ENCODE data around the gene S100A3. TPM values are rescaled to one million over a fixed set of nuclear protein-coding genes. Genes with fewer than 3 reads are reported as not detected.
"Not testable (repeated sequence)": the region's sequence is repeated elsewhere in the genome, so short reads cannot be mapped to it uniquely, and the experiment has no call there.

Gene S100A3, protein sequence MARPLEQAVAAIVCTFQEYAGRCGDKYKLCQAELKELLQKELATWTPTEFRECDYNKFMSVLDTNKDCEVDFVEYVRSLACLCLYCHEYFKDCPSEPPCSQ
- 90.9 and 103 TPM in 2 replicates for total RNA-seq (2014; rRNA removed; shearing (Covaris generic))

DNA sequence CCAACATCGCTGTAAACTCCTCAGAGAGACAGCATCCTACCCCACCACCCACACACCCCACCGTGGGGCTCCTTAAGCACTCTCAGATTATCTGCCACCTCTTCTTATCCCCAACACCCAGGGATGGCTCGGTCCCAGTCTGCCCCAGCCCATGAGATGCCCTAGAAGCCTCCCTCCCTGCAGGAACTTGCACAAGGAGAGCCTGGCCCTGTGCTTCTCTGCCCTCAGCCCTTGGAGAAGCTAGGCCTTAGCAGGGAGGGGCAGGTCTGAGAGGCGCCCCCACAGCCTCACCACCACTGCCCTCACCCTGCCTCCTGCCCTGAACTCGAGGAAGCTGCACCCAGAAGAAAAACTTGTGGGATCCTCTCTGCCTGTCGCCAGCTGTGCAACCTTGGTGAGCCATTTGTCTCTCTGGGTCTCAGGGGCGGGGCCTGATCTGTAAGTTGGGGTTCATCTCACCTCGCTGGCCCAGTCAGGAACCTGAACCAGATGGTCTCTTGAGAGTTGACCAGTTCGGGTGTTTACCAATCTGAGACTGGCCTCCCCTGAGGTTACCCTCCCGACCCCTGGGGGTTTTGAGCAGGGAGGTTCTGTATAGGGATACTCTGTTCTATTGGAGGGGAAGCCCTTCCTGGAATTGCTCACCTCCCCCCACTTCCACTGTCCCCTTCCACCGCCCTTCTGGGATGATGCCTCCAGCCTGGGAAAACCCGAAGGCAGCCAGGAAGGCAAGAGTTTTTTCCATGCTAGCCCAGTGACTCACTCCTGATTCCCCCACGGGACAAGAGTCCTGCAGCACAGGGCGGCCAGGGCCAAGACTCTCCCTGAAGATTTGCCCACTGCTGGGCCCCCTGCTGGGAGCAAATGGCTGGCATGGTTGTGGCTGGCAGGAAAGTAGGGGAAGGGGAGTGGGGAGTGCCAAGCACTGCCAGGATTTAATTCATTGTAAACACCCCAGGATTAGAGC, at the start of gene S100A3:
TSS of gene S100A3 (minus strand) at position 537 of the 967 bp plus-strand sequence. CDS start 773 bp downstream, outside the sequence.
- peak; percentile 98 for DNase-seq (ENCODE audit: low spot score)

DNA sequence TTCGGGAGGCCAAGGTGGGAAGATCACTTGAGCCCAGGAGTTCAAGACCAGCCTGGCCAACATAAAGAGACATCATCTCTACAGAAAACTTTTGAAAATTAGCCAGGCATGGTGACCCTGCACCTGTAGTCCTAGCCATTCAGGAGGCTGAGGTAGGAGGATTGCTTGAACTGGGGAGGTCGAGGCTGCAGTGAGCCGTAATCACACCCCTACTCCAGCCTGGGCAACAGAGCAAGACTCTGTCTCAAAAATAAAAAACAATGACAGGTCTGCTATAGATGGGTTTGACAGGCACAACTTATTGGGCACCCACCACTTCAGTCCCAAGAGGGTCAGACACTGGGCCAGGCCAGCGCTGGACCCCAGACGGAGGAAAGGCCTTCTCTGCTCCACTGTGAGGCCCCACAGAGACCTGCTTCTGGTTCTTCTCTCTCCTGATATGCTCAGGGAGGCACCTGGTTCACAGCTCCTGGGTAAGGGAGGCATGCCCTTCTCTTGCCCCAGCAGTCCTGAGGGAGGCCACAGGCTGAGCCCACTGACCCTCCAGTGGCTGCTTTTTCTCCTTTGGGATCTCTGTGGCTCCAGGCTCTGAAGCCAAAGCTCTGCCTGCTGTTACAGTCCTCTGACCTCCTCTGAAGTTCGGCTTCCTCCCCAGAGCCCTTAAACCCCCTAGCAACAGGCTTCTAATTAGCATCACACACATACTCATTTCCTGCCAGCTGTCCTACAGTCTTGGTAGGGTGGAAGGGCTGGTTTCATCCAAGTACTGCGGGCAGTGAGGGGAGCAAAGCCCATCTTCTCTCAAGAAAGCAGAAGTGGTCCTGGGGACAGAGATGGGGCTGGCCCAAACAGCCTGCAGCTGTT, 49.5 kb upstream of the S100A3 start:
- peak; percentile 71 for DNase-seq (ENCODE audit: low spot score)

DNA sequence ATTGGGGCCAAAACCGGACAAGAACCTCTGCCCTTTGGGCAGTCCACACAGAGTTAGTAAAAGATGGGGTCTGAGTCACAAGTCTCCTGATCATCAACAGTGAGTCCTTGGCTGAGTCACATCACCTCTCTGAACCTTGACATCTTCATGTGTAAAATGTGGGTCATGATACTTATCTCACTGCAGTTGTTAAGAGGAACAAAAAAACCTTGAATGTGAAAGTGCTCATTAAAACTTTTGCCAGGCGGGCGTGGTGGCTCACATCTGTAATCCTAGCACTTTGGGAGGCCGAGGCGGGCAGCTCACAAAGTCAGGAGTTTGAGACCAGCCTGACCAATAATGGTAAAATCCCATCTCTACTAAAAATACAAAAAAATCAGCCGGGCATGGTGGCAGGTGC, 48.1 kb upstream of the S100A3 start:
- peak; percentile 91 for DNase-seq (ENCODE audit: low spot score)

DNA sequence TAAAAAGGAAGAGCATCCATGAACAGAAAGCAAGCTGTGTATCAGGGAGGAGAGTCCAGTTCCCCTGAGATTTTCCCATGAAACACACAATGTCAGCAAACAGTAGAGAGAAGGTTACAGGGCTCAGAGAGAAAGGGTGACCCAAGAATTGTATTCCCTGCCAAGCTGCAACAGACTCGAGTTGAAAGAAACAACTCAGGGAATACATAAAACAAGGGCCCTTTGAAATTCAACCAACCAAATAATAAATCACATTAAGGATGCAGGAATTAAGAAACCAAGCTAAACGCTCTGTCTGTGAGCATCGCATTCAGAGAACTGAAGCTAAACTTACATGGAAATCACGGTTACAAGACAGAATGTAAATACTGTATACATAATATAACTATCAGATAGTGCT, 43.7 kb upstream of the S100A3 start:
- no peak for DNase-seq (ENCODE audit: low spot score)

DNA sequence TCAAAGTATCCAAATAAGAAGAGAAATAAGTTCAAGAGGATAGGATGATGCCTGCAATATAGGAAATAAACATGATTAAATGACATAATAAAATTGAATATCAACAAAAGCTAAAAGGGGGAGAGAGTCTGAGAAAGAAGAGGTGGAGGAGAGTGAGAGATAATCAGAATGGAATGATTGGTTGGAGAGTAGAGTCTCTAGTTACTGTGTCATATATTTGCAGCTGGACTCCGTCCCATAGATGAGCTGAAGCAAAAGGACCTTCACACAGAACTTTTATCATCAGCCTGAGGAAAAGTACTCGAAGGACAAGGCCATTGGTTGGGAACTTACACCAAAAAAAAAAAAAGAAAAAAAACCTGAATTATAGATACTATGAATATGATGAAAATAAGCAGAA, 39.4 kb upstream of the S100A3 start:
- DNase-seq (ENCODE audit: low spot score) = no peak

DNA sequence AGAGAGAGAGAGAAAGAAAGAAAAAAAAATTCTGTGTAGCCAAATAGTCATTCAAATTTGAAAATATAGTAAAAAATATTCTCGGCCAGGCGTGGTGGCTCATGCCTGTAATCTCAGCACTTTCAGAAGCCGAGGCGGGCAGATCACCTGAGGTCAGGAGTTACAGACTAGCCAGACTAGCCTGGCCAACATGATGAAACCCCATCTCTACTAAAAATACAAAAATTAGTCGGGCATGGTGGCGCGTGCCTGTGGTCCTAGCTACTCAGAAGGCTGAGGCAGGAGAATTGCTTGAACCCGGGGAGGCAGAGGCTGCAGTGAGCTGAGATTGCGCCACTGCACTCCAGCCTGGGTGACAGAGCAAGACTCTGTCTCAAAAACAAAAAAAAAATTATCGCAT, 39.0 kb upstream of the S100A3 start:
- DNase-seq (ENCODE audit: low spot score) = not testable (repeated sequence)

DNA sequence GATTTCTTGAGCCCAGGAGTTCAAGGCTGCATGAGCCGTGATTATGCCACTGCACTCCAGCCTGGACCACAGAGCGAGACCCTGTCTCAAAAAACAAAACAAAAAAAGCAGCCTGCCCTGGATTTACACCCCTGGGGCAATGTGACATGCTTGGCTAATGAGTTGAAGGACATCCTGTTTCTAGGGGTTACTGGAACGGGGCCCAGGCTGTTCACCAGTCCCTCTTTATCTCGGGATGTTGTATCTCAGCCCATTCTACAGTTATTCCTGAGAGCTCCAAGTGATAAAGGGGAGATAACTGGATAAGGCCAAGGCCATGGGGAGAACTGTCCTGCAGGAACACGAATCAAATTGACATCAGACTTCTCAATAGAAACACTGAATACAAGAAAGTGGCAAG, 38.3 kb upstream of the S100A3 start:
- DNase-seq (ENCODE audit: low spot score) = peak; percentile 44

DNA sequence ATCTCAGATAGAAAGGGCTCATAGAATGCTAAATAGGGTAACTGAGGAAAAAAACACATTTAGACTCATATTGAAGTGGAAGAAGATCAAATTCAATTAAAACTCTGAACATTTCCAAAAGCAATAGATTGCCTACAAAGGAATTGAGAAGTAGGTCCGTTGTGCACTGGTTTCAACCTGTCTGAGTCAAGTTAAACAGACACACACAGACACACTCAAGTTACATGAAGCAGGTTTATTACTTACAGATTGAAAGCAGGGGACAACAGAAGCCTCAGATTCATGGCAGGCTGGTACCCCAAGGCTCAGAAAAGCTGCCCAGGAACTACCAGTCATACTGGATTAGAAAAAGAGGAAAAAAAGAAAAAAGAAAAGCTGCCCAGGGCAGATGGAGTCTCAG, 37.3 kb upstream of the S100A3 start:
- no peak for DNase-seq (ENCODE audit: low spot score)

DNA sequence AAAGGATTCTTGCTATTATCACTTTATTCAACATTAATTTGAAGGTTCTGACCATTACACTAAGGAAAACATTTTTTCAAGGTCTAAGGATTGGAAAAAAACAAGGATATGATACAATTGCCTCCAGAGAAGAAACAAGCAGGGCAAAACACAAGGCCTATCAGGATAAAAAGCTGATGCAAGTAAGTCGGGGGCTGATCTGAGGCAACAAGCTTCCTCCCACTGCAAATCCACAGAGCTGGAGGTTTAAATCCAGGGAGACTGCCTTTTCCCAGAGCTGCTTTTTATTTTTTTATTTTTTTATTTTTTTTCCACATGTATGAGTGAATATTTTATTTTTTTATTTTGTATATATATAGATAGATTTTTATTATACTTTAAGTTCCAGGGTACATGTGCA, 35.9 kb upstream of the S100A3 start:
- DNase-seq (ENCODE audit: low spot score) = no peak

DNA sequence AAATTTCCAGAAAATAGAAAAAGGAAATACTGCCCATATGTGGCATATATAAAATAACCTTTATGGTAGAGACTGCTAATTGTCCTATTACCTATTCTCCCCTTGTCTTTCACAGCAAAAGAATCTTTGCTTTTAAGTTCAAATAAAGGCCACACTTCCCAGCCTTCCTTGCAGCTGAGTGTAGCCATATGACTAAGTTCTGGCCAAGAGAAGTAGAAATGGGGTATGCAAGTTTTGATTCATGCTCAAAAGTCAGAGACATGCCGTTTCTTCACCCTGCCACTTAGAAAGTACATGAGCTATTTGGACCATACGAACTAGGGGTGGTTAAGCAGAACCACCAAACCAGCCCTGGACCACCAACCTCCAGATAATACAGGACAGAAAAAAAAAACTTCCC, 34.9 kb upstream of the S100A3 start:
- DNase-seq (ENCODE audit: low spot score) = no peak

DNA sequence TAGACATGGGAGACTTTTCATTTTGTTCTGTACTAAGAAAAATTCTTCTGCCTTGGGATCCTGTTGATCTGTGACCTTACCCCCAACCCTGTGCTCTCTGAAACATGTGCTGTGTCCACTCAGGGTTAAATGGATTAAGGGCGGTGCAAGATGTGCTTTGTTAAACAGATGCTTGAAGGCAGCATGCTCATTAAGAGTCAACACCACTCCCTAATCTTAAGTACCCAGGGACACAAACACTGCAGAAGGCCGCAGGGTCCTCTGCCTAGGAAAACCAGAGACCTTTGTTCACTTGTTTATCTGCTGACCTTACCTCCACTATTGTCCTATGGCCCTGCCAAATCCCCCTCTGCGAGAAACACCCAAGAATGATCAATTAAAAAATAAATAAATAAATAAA, 34.5 kb upstream of the S100A3 start:
- not testable (repeated sequence) for DNase-seq (ENCODE audit: low spot score)

DNA sequence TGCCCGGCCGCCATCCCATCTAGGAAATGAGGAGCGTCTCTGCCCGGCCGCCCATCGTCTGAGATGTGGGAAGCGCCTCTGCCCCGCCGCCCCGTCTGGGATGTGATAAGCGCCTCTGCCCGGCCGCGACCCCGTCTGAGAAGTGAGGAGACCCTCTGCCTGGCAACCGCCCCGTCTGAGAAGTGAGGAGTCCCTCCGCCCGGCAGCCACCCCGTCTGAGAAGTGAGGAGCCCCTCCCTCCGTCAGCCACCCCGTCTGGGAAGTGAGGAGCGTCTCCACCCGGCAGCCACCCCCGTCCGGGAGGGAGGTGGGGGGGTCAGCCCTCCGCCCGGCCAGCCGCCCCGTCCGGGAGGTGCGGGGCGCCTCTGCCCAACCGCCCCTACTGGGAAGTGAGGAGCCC, 33.8 kb upstream of the S100A3 start:
- not testable (repeated sequence) for DNase-seq (ENCODE audit: low spot score)

DNA sequence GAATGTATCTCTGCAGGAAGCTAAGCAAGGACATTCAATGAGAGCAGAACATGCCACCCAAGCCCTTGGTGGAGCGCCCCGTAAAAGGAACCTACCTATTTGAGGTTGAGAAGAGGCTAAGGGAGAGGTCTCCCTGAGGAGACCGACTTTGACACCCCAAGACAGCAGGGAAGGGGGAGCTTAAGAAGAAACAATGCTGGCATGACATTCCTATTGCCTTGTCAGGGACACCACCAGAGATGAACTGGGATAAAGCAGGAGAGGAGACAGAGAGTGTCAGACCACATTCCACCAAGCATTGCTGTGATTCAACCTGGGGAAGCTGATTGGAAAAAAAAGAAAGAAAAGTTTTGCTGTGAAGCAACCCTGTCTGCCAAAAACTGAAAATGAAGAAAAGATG, 29.9 kb upstream of the S100A3 start:
- DNase-seq (ENCODE audit: low spot score) = no peak

DNA sequence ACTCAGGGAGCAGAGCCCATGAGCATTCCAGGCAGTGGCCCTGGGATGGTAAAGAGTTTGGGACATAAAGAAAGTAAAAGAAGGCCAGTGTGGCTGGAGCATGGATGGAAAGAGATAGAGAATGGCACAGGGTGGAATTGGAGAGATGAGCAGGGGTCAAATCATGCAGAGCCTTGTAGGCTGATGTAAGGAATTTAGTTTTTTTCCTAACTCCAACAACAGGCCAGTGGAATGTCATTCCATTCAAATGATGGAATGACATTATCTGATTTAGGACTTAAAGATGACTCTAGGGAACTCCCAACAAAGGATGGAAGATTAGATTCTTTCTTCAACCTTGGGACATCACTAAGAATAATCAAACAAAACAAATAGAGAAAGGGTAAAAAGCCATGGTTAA, 29.4 kb upstream of the S100A3 start:
- peak; percentile 64 for DNase-seq (ENCODE audit: low spot score)

DNA sequence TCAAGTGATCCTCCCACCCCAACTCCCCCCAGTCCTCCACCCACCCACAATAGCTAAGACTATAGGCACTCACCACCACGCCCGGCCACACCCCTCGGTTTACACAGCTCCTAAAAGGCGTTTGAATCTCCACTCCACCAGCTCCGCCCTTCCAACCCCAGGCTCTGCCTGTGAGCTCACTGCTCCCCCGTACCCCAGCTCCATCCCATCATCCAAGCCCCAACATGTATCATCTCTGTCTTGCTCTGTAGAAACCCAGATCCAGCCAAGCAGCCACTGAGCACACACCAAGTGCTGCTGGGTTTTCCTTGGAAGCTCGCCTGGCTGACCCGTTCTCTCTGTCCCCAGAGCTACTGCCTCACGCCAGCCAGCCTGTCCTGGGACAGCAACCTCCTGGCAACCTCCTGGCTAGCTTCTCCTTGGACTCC, 28.6 kb upstream of the S100A3 start:
- DNase-seq (ENCODE audit: low spot score) = peak; percentile 54

DNA sequence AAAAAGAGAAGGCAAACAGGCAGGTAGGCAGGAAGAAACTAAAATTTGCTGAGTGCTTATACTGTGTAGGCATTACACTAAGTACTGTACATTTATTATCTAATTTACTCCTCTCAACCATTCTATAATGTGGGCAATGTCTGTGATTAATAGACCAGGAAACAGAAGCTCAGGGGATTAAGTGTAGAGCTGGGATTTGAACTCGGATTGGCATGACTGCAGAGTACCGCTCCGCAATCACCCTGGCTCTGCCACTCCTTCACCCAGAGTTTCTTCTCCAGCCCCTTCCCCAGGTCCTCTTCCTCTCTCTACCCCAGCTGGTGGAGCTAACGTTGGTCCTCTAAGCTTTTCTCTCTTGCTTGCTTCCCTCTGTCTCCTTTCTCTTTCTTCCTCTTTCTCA, 28.1 kb upstream of the S100A3 start:
- DNase-seq (ENCODE audit: low spot score) = no peak

DNA sequence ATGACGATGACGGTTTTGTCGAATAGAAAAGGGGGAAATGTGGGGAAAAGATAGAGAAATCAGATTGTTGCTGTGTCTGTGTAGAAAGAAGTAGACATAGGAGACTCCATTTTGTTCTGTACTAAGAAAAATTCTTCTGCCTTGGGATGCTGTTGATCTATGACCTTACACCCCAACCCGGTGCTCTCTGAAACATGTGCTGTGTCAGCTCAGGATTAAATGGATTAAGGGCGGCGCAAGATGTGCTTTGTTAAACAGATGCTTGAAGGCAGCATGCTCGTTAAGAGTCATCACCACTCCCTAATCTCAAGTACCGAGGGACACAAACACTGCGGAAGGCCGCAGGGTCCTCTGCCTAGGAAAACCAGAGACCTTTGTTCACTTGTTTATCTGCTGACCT, 26.4 kb upstream of the S100A3 start:
- not testable (repeated sequence) for DNase-seq (ENCODE audit: low spot score)

DNA sequence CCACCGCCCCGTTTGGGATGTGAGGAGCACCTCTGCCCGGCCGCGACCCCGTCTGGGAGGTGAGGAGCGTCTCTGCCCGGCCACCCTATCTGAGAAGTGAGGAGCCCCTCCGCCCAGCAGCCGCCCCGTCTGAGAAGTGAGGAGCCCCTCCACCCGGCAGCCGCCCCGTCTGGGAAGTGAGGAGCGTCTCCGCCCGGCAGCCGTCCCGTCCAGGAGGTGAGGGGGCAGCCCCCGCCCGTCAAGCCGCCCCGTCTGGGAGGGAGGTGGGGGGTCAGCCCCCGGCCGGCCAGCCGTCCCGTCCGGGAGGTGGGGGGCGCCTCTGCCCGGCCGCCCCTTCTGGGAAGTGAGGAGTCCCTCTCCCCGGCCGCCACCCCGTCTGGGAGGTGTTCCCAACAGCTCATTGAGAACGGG, 26.0 kb upstream of the S100A3 start:
- DNase-seq (ENCODE audit: low spot score) = not testable (repeated sequence)

DNA sequence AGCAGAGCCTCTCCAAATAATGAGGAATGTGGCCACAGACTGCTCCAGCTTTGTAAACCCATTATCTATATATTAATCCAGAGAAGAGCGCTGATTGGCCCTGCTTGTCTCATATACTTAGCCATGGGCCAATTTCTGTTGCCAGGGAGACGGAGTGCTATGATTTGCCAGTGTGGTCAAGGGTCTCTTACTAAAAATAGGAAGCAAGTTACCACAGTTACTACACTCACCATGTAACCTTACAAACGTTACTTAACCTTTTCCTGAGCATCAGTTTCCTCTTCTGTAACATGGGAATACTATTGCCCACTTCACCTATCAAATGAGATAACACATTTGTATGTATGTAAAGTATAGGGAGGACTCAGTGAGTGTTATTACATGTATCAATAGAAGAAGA, 24.3 kb upstream of the S100A3 start:
- DNase-seq (ENCODE audit: low spot score) = no peak

DNA sequence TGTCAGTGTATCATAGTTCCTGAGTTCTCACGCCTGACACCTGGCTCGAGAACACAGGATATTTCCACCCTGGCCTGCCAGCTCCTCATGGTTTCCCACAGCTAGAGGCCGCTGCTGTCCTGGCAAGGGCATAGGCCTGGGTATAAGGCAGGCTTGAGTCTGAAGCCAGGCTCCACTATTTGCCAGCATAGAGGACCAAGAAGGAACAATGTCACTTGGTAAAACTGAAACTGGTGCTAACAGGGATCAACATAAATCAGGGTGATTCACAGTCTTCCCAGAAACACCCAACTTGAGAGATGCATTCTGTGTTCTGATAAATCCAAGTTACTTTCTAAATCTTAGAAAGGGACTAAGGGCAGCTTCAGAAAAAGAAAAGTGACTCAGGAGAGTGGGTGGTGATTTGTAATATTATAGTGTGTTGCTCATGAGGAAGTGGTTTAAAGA, 23.5 kb upstream of the S100A3 start:
- DNase-seq (ENCODE audit: low spot score) = peak; percentile 97

DNA sequence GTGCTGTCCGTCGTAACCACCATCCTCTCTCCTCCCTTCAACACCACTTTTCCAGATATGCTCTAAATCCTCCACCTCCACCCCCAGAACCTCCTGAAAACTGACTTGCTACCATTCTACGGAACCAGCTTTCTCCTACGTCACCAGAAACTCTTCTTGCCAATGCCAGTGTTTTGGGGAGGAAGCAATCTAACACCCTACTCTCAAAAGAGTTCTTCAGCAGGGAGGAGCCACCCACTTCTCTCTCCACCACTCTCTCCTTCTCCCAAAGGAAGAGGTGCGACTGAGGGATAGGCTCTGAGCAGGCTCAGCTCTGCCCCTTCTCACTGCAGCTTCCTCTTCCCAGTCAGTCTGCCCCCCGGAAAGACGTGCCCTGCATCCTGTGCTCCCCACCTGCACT, 22.6 kb upstream of the S100A3 start:
- DNase-seq (ENCODE audit: low spot score) = no peak

DNA sequence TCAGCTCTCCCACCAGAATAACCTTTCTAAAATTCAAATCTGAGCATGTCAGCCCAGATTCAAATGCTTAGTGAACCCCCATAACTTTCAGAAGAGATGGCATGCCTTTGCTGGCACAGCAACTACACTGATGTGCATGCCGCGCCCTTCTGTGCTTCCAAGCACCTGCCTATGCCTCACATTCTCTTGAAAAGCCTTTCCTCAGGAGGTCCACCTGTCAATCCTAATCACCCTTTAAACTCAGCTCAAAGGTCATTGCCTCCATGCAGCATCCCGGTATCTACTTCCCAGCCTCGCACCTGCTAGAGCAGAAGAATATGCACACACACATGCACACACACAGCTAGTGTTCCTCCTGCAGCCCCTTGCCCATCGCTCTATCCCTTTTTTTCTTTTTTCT, 21.8 kb upstream of the S100A3 start:
- no peak for DNase-seq (ENCODE audit: low spot score)

Data from A172 (cell line).